OCI-LY1 (cell line): ENCODE results near the gene FCN1.

ENCODE experiments used
- H2AFZ ChIP-seq: fragments of 200-600 bp; sonication (generic), shearing (Covaris generic); 2 replicates; pipeline ENCODE4 v1.6.0; 2014; ENCODE audit warnings: antibody characterized with exemption, mild to moderate bottlenecking, low read length
- H3F3A ChIP-seq: fragments of 200-600 bp; sonication (generic), shearing (Covaris generic); 2 replicates; pipeline ENCODE4 v1.6.0; 2014; ENCODE audit warnings: mild to moderate bottlenecking, antibody characterized with exemption, low read length, moderate library complexity; ENCODE audit not compliant: insufficient read depth
- H3K27ac ChIP-seq: fragments of 200-600 bp; sonication (generic); 2 replicates; pipeline ENCODE4 v1.5.1; 2014; ENCODE audit warnings: low read length, mixed run types, mild to moderate bottlenecking, low read depth; ENCODE audit not compliant: poor library complexity, severe bottlenecking
- H3K27me3 ChIP-seq: fragments of 200-600 bp; sonication (generic); 2 replicates; pipeline ENCODE4 v1.6.0; 2014; ENCODE audit warnings: antibody characterized with exemption, mild to moderate bottlenecking, low read length, moderate library complexity; ENCODE audit not compliant: insufficient read depth
- H3K36me3 ChIP-seq: fragments of 200-600 bp; sonication (generic); 2 replicates; pipeline ENCODE4 v1.6.1; 2014; ENCODE audit warnings: mild to moderate bottlenecking, antibody characterized with exemption, low read length, moderate library complexity, mixed read lengths; ENCODE audit not compliant: insufficient read depth
- H3K4me1 ChIP-seq: fragments of 200-600 bp; sonication (generic); 2 replicates; pipeline ENCODE4 v1.5.1; 2014; ENCODE audit warnings: mild to moderate bottlenecking, low read length, moderate library complexity; ENCODE audit not compliant: insufficient read depth, severe bottlenecking
- H3K4me2 ChIP-seq: fragments of 200-600 bp; sonication (generic), shearing (Covaris generic); 2 replicates; pipeline ENCODE4 v1.6.1; 2014; ENCODE audit warnings: low read length
- H3K4me3 ChIP-seq: fragments of 200-600 bp; sonication (generic); 2 replicates; pipeline ENCODE4 v1.5.1; 2014; ENCODE audit warnings: low read length, low read depth, mild to moderate bottlenecking, mixed read lengths; ENCODE audit not compliant: poor library complexity, severe bottlenecking
- H3K79me2 ChIP-seq: fragments of 200-600 bp; shearing (Covaris generic); 2 replicates; pipeline ENCODE4 v1.6.1; 2016; ENCODE audit warnings: mixed run types, low read length, mixed read lengths; ENCODE audit not compliant: insufficient read depth
- H3K9ac ChIP-seq: fragments of 200-600 bp; sonication (generic), shearing (Covaris generic); 2 replicates; pipeline ENCODE4 v1.6.1; 2014; ENCODE audit warnings: mild to moderate bottlenecking, low read length, mixed read lengths
- H3K9me2 ChIP-seq: fragments of 200-600 bp; sonication (generic), shearing (Covaris generic); 2 replicates; pipeline ENCODE4 v1.6.1; 2014; ENCODE audit warnings: low read depth, mild to moderate bottlenecking, low read length, mixed read lengths
- H3K9me3 ChIP-seq: fragments of 200-600 bp; shearing (Covaris generic); 2 replicates; pipeline ENCODE4 v1.6.1; 2014; ENCODE audit warnings: low read length, mixed read lengths
- H4K20me1 ChIP-seq: fragments of 200-600 bp; sonication (generic), shearing (Covaris generic); 2 replicates; pipeline ENCODE4 v1.6.0; 2016; ENCODE audit warnings: mild to moderate bottlenecking, low read length; ENCODE audit not compliant: insufficient read depth
- CTCF ChIP-seq: fragments of 200-600 bp; sonication (generic), shearing (Covaris generic); IDR thresholded peaks from 2 replicates; pipeline ENCODE4 v1.5.1; 2017; ENCODE audit warnings: mild to moderate bottlenecking, antibody characterized with exemption, low read length, moderate library complexity, mixed read lengths
- EZH2 ChIP-seq: fragments of 200-600 bp; sonication (generic), shearing (Covaris generic); IDR thresholded peaks from 2 replicates; pipeline ENCODE4 v1.8.0; 2017; ENCODE audit warnings: borderline replicate concordance, mixed run types, mild to moderate bottlenecking, antibody characterized with exemption, low read length, moderate library complexity, mixed read lengths

FCN1 gene

DNA sequence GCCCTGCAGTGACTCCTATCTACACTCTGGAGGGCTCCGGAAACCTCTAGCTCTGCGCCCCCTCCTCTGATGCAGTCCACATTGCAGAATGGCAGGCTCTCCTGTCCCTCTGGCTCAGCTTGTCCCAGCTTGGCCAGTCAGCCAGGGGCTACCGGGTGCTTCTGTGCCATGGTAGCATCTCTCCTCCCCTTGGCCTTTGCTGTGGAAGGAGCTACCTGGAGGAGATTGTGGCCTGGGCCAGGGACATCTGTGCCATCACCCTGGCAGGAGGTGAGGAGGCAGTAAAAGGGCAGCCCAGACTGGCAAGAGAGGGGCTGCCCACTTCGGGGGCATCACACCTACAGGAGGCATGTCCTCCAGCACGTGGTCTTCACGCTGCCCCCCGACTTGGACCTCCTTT lies 38.1 kb upstream of the FCN1 start:
- Histone ChIP-seq H2AFZ (no peak overlapping the region), H3K4me3 (no peak overlapping the region), H3K9me2 (no peaks in the 10 kb centered on the region), H3F3A (no peaks in the 10 kb centered on the region), H4K20me1 (no peaks in the 10 kb centered on the region), H3K4me1 (no peaks in the 10 kb centered on the region), H3K9me3 (peaks cover 5% of the 10 kb centered on the region; the same call in 1 of the 2 replicates), H3K36me3 (peaks cover 5% of the 10 kb centered on the region; the same call in 1 of the 2 replicates), H3K9ac (no peak overlapping the region), H3K27ac (no peak overlapping the region), H3K79me2 (no peaks in the 10 kb centered on the region), H3K4me2 (no peak overlapping the region), H3K27me3 (peaks cover 23% of the 10 kb centered on the region; the same call in 1 of the 2 replicates)
- TF ChIP-seq CTCF (no peak), EZH2 (no peak)

GRCh38 chr9:134955156-134955555 lies 37.4 kb upstream of the FCN1 start:
- no peaks in the 10 kb centered on the region for H3F3A ChIP-seq
- no peak overlapping the region for H3K4me2 ChIP-seq
- H3K36me3 ChIP-seq, result peaks cover 5% of the 10 kb centered on the region; the same call in 1 of the 2 replicates
- H3K4me1 ChIP-seq, result no peaks in the 10 kb centered on the region
- H3K9me3 ChIP-seq, result peaks cover 5% of the 10 kb centered on the region; the same call in 1 of the 2 replicates
- H2AFZ ChIP-seq, result no peak overlapping the region
- no peaks in the 10 kb centered on the region for H3K79me2 ChIP-seq
- H4K20me1 ChIP-seq, result no peaks in the 10 kb centered on the region
- H3K27ac ChIP-seq, result no peak overlapping the region
- TF ChIP-seq CTCF (no peak), EZH2 (no peak)
- H3K9ac ChIP-seq, result no peak overlapping the region
- no peak overlapping the region for H3K4me3 ChIP-seq
- peaks cover 23% of the 10 kb centered on the region; the same call in 1 of the 2 replicates for H3K27me3 ChIP-seq
- H3K9me2 ChIP-seq, result no peaks in the 10 kb centered on the region

DNA sequence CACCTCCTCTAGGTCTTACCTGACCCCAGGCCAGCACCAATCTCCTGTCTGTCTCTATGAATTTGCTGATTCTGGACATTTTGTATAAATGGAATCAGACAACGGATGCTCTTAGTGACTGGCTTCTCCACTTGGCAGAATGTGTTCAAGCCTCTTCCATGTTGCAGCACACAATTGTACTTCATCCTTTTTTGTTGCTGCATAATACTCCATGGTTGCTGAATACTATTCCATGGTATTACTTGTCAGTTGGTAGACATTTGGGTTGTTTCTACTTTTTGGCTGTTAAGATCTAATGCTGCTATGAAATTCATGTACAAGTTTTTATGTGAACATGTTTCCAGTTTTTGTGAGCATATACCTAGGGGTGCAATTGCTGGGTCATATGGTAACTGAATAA lies 34.3 kb upstream of the FCN1 start:
- TF ChIP-seq EZH2, result no peak
- TF ChIP-seq CTCF, result no peak
- Histone ChIP-seq H3K27ac (no peak overlapping the region), H3K9ac (no peak overlapping the region), H3K79me2 (no peaks in the 10 kb centered on the region), H3K36me3 (peaks cover 5% of the 10 kb centered on the region; the same call in 1 of the 2 replicates), H2AFZ (no peak overlapping the region), H3F3A (no peaks in the 10 kb centered on the region), H3K27me3 (peaks cover 14% of the 10 kb centered on the region; the same call in 1 of the 2 replicates), H3K9me2 (no peaks in the 10 kb centered on the region), H3K4me3 (no peak overlapping the region), H3K4me2 (no peak overlapping the region), H3K4me1 (no peaks in the 10 kb centered on the region), H4K20me1 (no peaks in the 10 kb centered on the region), H3K9me3 (peaks cover 5% of the 10 kb centered on the region; the same call in 1 of the 2 replicates)
